Panc1 (cell line): ENCODE data around the gene PRAC1.

Experiments used
- POLR2AphosphoS5 ChIP-seq: IDR thresholded peaks from 2 replicates; pipeline ENCODE4 v1.6.1; 2012; ENCODE audit warnings: mild to moderate bottlenecking, low read depth, low read length, moderate library complexity
- REST ChIP-seq, 2 experiments: IDR thresholded peaks; 2 replicates each; pipeline ENCODE4 v1.6.1; 2011 to 2012; ENCODE audit warnings: low read depth in 2 of 2, control low read depth in 1 of 2, low read length in 1 of 2, mild to moderate bottlenecking in 1 of 2, moderate library complexity in 1 of 2; ENCODE audit not compliant: insufficient read depth in 1 of 2
- TF ChIP-seq, protein P1 (sequence below): fragments of 450-650 bp; IDR thresholded peaks from 2 replicates; pipeline ENCODE4 v1.5.1; 2017; ENCODE audit warnings: mild to moderate bottlenecking

- TF ChIP-seq, protein P1, sequence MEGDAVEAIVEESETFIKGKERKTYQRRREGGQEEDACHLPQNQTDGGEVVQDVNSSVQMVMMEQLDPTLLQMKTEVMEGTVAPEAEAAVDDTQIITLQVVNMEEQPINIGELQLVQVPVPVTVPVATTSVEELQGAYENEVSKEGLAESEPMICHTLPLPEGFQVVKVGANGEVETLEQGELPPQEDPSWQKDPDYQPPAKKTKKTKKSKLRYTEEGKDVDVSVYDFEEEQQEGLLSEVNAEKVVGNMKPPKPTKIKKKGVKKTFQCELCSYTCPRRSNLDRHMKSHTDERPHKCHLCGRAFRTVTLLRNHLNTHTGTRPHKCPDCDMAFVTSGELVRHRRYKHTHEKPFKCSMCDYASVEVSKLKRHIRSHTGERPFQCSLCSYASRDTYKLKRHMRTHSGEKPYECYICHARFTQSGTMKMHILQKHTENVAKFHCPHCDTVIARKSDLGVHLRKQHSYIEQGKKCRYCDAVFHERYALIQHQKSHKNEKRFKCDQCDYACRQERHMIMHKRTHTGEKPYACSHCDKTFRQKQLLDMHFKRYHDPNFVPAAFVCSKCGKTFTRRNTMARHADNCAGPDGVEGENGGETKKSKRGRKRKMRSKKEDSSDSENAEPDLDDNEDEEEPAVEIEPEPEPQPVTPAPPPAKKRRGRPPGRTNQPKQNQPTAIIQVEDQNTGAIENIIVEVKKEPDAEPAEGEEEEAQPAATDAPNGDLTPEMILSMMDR: no peak
- TF ChIP-seq REST (IDR thresholded peaks at IDR 0.05; ENCODE audit: insufficient read depth in 1 of 2, low read depth in 2 of 2, low read length in 1 of 2) (no peak), POLR2AphosphoS5 (no peak)
Measured at GRCh38 chr17:48732688-48733629, 10.6 kb upstream of the PRAC1 start.
